ENCODE measurements around the gene PLPP4.

DNA sequence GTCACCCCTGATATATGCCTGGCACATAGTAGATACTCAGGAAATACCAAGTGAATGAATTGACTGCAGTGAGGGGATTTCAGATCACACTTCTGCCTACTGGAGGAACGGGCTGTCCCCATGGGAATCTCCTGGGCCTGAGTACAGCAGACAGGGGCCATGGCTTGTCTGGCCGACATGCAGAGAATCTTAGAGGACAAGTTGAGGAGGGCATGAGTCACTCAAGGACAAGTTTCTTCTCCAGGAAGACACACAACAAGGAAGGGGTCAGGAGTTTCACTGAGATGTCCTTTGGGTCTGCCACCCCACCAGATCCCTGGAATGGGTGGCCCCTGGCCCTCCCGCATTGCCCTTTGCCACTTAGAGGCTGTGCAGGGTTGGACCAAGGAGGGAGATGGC is 20.7 kb downstream of the PLPP4 start:
- TF ChIP-seq, protein P1, sequence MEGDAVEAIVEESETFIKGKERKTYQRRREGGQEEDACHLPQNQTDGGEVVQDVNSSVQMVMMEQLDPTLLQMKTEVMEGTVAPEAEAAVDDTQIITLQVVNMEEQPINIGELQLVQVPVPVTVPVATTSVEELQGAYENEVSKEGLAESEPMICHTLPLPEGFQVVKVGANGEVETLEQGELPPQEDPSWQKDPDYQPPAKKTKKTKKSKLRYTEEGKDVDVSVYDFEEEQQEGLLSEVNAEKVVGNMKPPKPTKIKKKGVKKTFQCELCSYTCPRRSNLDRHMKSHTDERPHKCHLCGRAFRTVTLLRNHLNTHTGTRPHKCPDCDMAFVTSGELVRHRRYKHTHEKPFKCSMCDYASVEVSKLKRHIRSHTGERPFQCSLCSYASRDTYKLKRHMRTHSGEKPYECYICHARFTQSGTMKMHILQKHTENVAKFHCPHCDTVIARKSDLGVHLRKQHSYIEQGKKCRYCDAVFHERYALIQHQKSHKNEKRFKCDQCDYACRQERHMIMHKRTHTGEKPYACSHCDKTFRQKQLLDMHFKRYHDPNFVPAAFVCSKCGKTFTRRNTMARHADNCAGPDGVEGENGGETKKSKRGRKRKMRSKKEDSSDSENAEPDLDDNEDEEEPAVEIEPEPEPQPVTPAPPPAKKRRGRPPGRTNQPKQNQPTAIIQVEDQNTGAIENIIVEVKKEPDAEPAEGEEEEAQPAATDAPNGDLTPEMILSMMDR (IDR thresholded peaks at IDR 0.05), result no peak
- no peak for TF ChIP-seq POLR2A (IDR thresholded peaks at IDR 0.05)

Data from prostate gland (tissue), 2 donors.